MCF 10A (cell line): ENCODE data around the gene RNF208. TPM values are rescaled to one million over a fixed set of nuclear protein-coding genes. Genes with fewer than 3 reads are reported as not detected.

Experiments used
- BruUV-seq: library from RNA; stranded (reverse); fragments of 400-500 nt; replicated peaks from 2 replicates; lab custom pipeline; 2021; lab: Mats Ljungman, UMichigan
- CTCF ChIA-PET: fragments of 300-600 bp; sonication (Branson Sonifier 250); formaldehyde crosslinking; extraction: SDS; loops from one replicate; lab custom pipeline; 2021; ENCODE audit warnings: antibody characterized with exemption, inconsistent platforms; lab: Yijun Ruan, JAX
- POLR2A ChIA-PET: fragments of 300-600, 350-650 bp; sonication (Branson Sonifier 250); formaldehyde crosslinking; extraction: SDS; loops from one replicate; lab custom pipeline; 2020; ENCODE audit warnings: antibody characterized with exemption, inconsistent platforms; lab: Yijun Ruan, JAX
- DNase-seq: peaks from one replicate; pipeline ENCODE4 v3.0.0-alpha.2; 2018; ENCODE audit not compliant: unreplicated experiment
- H3K27ac Mint-ChIP-seq: one replicate; pipeline ENCODE4 v1.8.0; 2022; ENCODE audit warnings: mild to moderate bottlenecking, low read depth, mixed read lengths; ENCODE audit not compliant: unreplicated experiment
- H3K27me3 Mint-ChIP-seq: one replicate; pipeline ENCODE4 v1.8.0; 2022; ENCODE audit warnings: mixed read lengths; ENCODE audit not compliant: insufficient read depth, unreplicated experiment
- H3K36me3 Mint-ChIP-seq: one replicate; pipeline ENCODE4 v1.8.0; 2022; ENCODE audit warnings: mild to moderate bottlenecking, moderate library complexity, mixed read lengths; ENCODE audit not compliant: insufficient read depth, unreplicated experiment
- H3K4me1 Mint-ChIP-seq: one replicate; pipeline ENCODE4 v1.8.0; 2022; ENCODE audit warnings: mixed read lengths; ENCODE audit not compliant: insufficient read depth, unreplicated experiment
- H3K4me3 Mint-ChIP-seq: one replicate; pipeline ENCODE4 v1.8.0; 2022; ENCODE audit warnings: mild to moderate bottlenecking, moderate library complexity, mixed read lengths; ENCODE audit not compliant: unreplicated experiment
- H3K9me3 Mint-ChIP-seq: one replicate; pipeline ENCODE4 v1.8.0; 2022; ENCODE audit warnings: mixed read lengths; ENCODE audit not compliant: unreplicated experiment
- intact Hi-C: fragments of 100-400 bp; cut with micrococcal nuclease; formaldehyde crosslinking; loops from 2 replicates; pipeline ENCODE4 v1.14.1; 2022
- total RNA-seq: library from RNA; stranded (reverse); gene quantifications from 2 replicates; pipeline ENCODE4 v1.2.3, GENCODE V29; 2022
- TF ChIP-seq, protein P1 (sequence below): fragments of 200-600 bp; IDR thresholded peaks from one replicate; pipeline ENCODE4 v1.8.0; 2022; ENCODE audit warnings: antibody characterized with exemption, mild to moderate bottlenecking; ENCODE audit not compliant: unreplicated experiment

Gene RNF208
- total RNA-seq, 1 experiment from 2014 or later, result 2.5 TPM

DNA sequence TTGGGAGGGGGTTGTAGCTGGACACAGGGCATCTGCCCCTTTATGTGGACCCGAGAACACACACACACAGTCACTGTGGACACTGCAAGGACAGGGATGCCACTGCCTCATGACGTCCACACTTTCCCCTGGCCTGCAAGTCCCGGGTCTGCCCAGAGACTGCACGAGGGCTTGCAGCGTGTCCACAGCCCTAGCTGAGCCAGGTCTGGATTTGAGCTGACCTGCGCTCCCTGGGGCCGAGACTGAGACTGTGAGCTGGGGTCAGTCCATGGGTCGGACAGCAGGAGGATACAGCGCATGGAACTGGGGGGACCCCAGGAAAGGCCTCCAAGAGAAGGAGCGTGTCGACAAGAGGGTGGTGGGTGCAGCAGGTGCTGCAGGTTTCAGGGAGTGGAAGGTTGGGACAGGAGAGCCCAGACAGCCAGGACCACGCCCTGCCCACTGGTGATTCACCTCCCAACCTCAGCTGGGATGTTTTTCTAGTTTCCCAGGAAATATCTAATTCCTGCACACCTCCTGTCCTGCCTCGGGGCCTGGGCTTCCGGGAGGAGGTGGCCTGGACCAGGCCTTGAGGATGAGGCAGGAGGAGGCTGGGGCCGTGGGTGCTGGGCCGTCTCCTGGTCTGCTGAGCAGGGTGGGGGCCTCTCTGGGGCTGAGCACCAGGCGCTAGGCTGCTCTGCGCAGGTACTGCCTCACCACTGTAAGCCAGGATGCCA, 4.5 kb upstream of the RNF208 start:
- Mint-ChIP-seq H3K36me3 (no peaks in the 10 kb centered on the region), H3K4me3 (peak overlapping the region; percentile 40), H3K27me3 (no peaks in the 10 kb centered on the region), H3K9me3 (no peaks in the 10 kb centered on the region), H3K4me1 (peaks cover 15% of the 10 kb centered on the region), H3K27ac (peak overlapping the region; percentile 73)
- TF ChIP-seq, protein P1, sequence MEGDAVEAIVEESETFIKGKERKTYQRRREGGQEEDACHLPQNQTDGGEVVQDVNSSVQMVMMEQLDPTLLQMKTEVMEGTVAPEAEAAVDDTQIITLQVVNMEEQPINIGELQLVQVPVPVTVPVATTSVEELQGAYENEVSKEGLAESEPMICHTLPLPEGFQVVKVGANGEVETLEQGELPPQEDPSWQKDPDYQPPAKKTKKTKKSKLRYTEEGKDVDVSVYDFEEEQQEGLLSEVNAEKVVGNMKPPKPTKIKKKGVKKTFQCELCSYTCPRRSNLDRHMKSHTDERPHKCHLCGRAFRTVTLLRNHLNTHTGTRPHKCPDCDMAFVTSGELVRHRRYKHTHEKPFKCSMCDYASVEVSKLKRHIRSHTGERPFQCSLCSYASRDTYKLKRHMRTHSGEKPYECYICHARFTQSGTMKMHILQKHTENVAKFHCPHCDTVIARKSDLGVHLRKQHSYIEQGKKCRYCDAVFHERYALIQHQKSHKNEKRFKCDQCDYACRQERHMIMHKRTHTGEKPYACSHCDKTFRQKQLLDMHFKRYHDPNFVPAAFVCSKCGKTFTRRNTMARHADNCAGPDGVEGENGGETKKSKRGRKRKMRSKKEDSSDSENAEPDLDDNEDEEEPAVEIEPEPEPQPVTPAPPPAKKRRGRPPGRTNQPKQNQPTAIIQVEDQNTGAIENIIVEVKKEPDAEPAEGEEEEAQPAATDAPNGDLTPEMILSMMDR, result no peak
- CTCF ChIA-PET, result interaction anchor here (0.6 to 5.6 kb wide), 20 partner anchors 11 to 325 kb away, joined by 3 to 36 read pairs (median 5); partner anchors contain the start of genes ANAPC2, MRPL41, NPDC1 and SSNA1
- intact Hi-C loops, result loop anchor here (1.0 to 10.0 kb wide), 4 partner anchors 37 to 182 kb away; partner anchors contain the start of genes LRRC26, NPDC1 and TMEM210
- no TSS peak for BruUV-seq
- POLR2A ChIA-PET, result interaction anchor here (0.9 to 6.3 kb wide), 14 partner anchors 10 to 159 kb away, joined by 3 to 73 read pairs (median 6); partner anchors contain the start of genes ANAPC2, MAN1B1, NDOR1 and SSNA1
- DNase-seq, result peak; percentile 68

DNA sequence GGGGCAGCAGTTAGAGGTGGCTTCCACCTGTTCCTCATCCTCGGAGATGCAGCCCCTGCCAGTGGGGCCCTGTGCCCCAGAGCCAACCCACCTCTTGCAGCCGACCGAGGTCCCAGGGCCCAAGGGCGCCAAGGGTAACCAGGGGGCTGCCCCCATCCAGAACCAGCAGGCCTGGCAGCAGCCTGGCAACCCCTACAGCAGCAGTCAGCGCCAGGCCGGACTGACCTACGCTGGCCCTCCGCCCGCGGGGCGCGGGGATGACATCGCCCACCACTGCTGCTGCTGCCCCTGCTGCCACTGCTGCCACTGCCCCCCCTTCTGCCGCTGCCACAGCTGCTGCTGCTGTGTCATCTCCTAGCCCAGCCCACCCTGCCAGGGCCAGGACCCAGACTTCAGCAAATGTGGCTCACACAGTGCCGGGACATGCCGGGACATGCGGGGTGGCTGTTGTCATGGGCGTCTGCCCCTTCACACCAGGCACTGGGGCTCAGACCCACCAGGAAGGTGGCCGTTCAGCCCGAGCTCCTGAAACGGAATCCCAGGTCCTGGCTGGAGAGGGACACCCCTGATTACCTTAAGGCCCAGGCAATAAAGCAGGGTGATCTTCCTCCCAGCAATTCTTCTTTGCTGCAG, 3.8 kb upstream of the RNF208 start:
- CTCF ChIA-PET, result interaction anchor here (0.6 to 5.6 kb wide), 13 partner anchors 12 to 499 kb away, joined by 3 to 36 read pairs (median 4); partner anchors contain the start of gene SSNA1
- DNase-seq, result no peak
- TF ChIP-seq, protein P1, result no peak
- POLR2A ChIA-PET, result interaction anchor here (0.9 to 6.3 kb wide), 14 partner anchors 10 to 159 kb away, joined by 4 to 73 read pairs (median 6); partner anchors contain the start of genes ANAPC2, MAN1B1, NDOR1 and SSNA1
- peak overlapping the region; percentile 83 for H3K4me3 Mint-ChIP-seq
- peak overlapping the region; percentile 73 for H3K27ac Mint-ChIP-seq
- H3K36me3 Mint-ChIP-seq, result no peaks in the 10 kb centered on the region
- intact Hi-C loops, result loop anchor here (10.0 kb wide), 2 partner anchors 51 to 181 kb away; partner anchors contain the start of genes LRRC26, NPDC1 and TMEM210
- peaks cover 15% of the 10 kb centered on the region for H3K4me1 Mint-ChIP-seq
- no peaks in the 10 kb centered on the region for H3K9me3 Mint-ChIP-seq
- no peaks in the 10 kb centered on the region for H3K27me3 Mint-ChIP-seq
- no TSS peak for BruUV-seq

DNA sequence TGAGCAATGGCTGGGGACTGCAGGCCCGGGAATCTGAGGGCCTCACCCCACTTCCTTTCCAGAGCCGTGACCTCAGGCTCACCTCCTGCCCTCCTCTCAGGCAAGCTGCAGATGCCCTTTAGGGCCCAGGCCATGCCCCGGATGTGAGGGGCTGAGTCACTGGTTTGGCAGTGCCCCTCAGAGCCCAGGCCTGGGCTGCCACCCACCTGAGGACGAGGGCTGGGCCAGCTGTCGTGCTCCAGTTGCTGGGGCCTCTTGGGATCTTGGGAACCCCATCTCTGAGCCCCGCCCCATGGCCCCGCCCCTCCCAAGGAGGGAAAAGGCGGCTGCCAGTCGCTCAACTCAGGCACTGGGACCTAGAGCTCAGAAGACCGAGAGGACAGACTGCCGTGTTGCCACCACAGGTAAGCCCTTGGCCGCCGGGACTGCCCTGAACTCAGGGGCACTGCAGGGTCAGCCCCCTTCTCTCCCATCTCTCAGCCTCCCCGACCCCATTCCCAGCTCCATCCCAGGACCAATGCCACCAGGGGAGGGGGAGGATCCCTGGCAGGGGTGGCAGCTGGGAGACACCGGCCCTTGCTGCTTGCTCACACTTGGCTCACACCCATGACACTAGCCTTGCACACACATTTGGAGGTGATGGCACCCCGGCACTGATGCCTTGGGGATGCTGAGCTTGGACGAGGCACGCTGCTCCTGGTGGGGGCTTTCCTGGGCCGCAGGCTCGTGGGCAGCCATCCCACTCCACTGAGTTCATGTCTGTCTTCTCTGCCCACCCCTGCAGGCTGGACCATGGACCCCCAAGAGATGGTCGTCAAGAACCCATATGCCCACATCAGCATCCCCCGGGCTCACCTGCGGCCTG, 3.0 kb upstream of the RNF208 start, which contains the start of gene CYSRT1:
TSS of gene CYSRT1 (plus strand) at position 345 of the 865 bp plus-strand sequence. CDS start at position 793, 448 bp downstream.
- H3K27ac Mint-ChIP-seq, result peak within 1 kb of the TSS; percentile 61
- POLR2A ChIA-PET, result interaction anchor here (0.9 to 6.3 kb wide), 9 partner anchors 12 to 139 kb away, joined by 3 to 73 read pairs (median 14); partner anchors contain the start of genes ANAPC2, MAN1B1, NDOR1 and SSNA1
- H3K4me1 Mint-ChIP-seq, result peaks cover 15% of the 10 kb centered on the region
- H3K27me3 Mint-ChIP-seq, result no peaks in the 10 kb centered on the region
- DNase-seq, result peak; percentile 31
- H3K36me3 Mint-ChIP-seq, result no peaks in the 10 kb centered on the region
- TF ChIP-seq, protein P1, result no peak
- H3K9me3 Mint-ChIP-seq, result no peaks in the 10 kb centered on the region
- intact Hi-C loops, result loop anchor here (10.0 kb wide), 2 partner anchors 50 to 180 kb away; partner anchors contain the start of genes LRRC26, NPDC1 and TMEM210
- no TSS peak for BruUV-seq
- CTCF ChIA-PET, result interaction anchor here (0.7 to 5.6 kb wide), 6 partner anchors 13 to 188 kb away, joined by 3 to 36 read pairs (median 4); partner anchors contain the start of gene SSNA1
- H3K4me3 Mint-ChIP-seq, result peak within 1 kb of the TSS; percentile 83
